ENCODE data around the gene ROR2.

ROR2 gene

GRCh38 chr9:91855196-91855595 is 94.8 kb downstream of the ROR2 start:
- H3K56ac ChIP-seq (ENCODE audit: low read length) = no peak overlapping the region
- WGBS (ENCODE audit: extremely low coverage, insufficient coverage, low lambda C conversion rate) = no CpG with 5 or more reads among the region's 10 CpGs

DNA sequence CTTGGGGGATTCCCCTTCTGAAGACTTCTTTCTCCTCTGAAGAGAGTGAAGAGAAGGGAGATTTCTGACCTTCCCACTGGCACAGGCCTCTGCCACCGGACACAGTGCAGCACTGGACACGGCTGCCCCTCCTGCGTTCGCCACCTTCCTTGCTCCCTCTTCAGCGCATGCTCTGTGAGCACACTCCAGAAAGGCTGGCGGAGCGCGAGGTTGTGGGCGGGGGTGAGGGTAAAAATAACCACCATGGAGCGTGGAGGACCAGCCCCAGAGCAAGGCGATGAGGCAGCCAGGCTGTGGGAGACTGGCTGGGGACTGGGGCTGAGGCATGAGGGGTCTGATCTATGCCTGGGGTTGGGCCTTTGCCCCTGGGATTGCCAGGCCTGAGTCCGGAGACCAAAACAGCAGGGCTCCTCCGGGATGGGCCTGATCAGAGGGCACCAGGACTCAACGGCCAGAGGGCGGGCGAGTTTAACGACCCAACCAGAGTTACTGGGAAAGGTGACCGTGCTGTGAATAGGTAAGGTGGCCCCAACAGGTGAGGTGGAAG is 97.2 kb downstream of the ROR2 start:
- H3K18ac ChIP-seq (ENCODE audit: low read length) = no peak overlapping the region
- H3K27ac ChIP-seq (ENCODE audit: low read depth, low read length) = no peak overlapping the region
- no peak overlapping the region for H3K9ac ChIP-seq (ENCODE audit: low read length)
- H3K4me2 ChIP-seq (ENCODE audit: low read length) = no peak overlapping the region
- H2BK15ac ChIP-seq (replicated peaks; ENCODE audit: low read depth) = no peak overlapping the region
- no peak overlapping the region for H2BK120ac ChIP-seq (ENCODE audit: low read depth, low read length)
- no peak overlapping the region for H4K8ac ChIP-seq (ENCODE audit: low read depth, low read length)
- no CpG with 5 or more reads among the region's 18 CpGs for WGBS (ENCODE audit: extremely low coverage, insufficient coverage, low lambda C conversion rate)
- no peak for DNase-seq
- peaks cover 9% of the 10 kb centered on the region for H3K4me1 ChIP-seq (ENCODE audit: control insufficient read depth, low read depth, low read length)
- H2BK5ac ChIP-seq (ENCODE audit: low read length) = no peak overlapping the region
- no peak overlapping the region for H4K5ac ChIP-seq (ENCODE audit: low read length)
- no peak overlapping the region for H3K23ac ChIP-seq (ENCODE audit: low read length)
- H3K36me3 ChIP-seq (ENCODE audit: control insufficient read depth, insufficient read depth, low read length) = peaks cover 2% of the 10 kb centered on the region
- H3K4ac ChIP-seq (ENCODE audit: low read depth, low read length) = no peak overlapping the region
- peaks cover 38% of the 10 kb centered on the region for H3K79me2 ChIP-seq (ENCODE audit: control insufficient read depth, insufficient read depth, low read length)
- peaks cover 44% of the 10 kb centered on the region for H3K79me1 ChIP-seq (ENCODE audit: low read length)
- H2AK5ac ChIP-seq (ENCODE audit: low read length) = no peak overlapping the region
- no peak overlapping the region for H3K56ac ChIP-seq (ENCODE audit: low read length)
- no peaks in the 10 kb centered on the region for H3K27me3 ChIP-seq (ENCODE audit: insufficient read depth, low read length, poor library complexity)
- H3K4me3 ChIP-seq (ENCODE audit: low read length) = no peak overlapping the region

More at GRCh38 chr9:91855196-91855595, 94.8 kb downstream of the ROR2 start:
- H4K5ac ChIP-seq (ENCODE audit: low read length) = no peak overlapping the region
- H3K79me1 ChIP-seq (ENCODE audit: low read length) = peaks cover 50% of the 10 kb centered on the region
- H3K4ac ChIP-seq (ENCODE audit: low read depth, low read length) = no peak overlapping the region
- peaks cover 18% of the 10 kb centered on the region for H3K4me1 ChIP-seq (ENCODE audit: control insufficient read depth, low read depth, low read length)
- no peak overlapping the region for H3K9ac ChIP-seq (ENCODE audit: low read length)
- H2AK5ac ChIP-seq (ENCODE audit: low read length) = no peak overlapping the region
- H3K79me2 ChIP-seq (ENCODE audit: control insufficient read depth, insufficient read depth, low read length) = peaks cover 53% of the 10 kb centered on the region
- H2BK15ac ChIP-seq (replicated peaks; ENCODE audit: low read depth) = no peak overlapping the region
- H3K4me3 ChIP-seq (ENCODE audit: low read length) = no peak overlapping the region
- no peak overlapping the region for H3K27ac ChIP-seq (ENCODE audit: low read depth, low read length)
- H3K18ac ChIP-seq (ENCODE audit: low read length) = no peak overlapping the region
- no peak overlapping the region for H2BK5ac ChIP-seq (ENCODE audit: low read length)
- H4K8ac ChIP-seq (ENCODE audit: low read depth, low read length) = no peak overlapping the region
- no peak overlapping the region for H3K23ac ChIP-seq (ENCODE audit: low read length)
- no peak overlapping the region for H3K4me2 ChIP-seq (ENCODE audit: low read length)
- H3K27me3 ChIP-seq (ENCODE audit: insufficient read depth, low read length, poor library complexity) = no peaks in the 10 kb centered on the region
- H3K36me3 ChIP-seq (ENCODE audit: control insufficient read depth, insufficient read depth, low read length) = peaks cover 2% of the 10 kb centered on the region
- no peak overlapping the region for H2BK120ac ChIP-seq (ENCODE audit: low read depth, low read length)
- DNase-seq = no peak

GRCh38 chr9:91849694-91850093 is 100.3 kb downstream of the ROR2 start:
- H3K4me2 ChIP-seq (ENCODE audit: low read length) = no peak overlapping the region
- H3K4me1 ChIP-seq (ENCODE audit: control insufficient read depth, low read depth, low read length) = peaks cover 10% of the 10 kb centered on the region
- no peak overlapping the region for H3K4me3 ChIP-seq (ENCODE audit: low read length)
- H3K79me2 ChIP-seq (ENCODE audit: control insufficient read depth, insufficient read depth, low read length) = peaks cover 29% of the 10 kb centered on the region
- H2BK5ac ChIP-seq (ENCODE audit: low read length) = no peak overlapping the region
- H3K18ac ChIP-seq (ENCODE audit: low read length) = no peak overlapping the region
- no CpG with 5 or more reads among the region's 3 CpGs for WGBS (ENCODE audit: extremely low coverage, insufficient coverage, low lambda C conversion rate)
- H3K9ac ChIP-seq (ENCODE audit: low read length) = no peak overlapping the region
- peaks cover 2% of the 10 kb centered on the region for H3K36me3 ChIP-seq (ENCODE audit: control insufficient read depth, insufficient read depth, low read length)
- H3K23ac ChIP-seq (ENCODE audit: low read length) = no peak overlapping the region
- H4K5ac ChIP-seq (ENCODE audit: low read length) = no peak overlapping the region
- no peak overlapping the region for H2BK15ac ChIP-seq (replicated peaks; ENCODE audit: low read depth)
- H3K79me1 ChIP-seq (ENCODE audit: low read length) = peaks cover 49% of the 10 kb centered on the region
- H2BK120ac ChIP-seq (ENCODE audit: low read depth, low read length) = no peak overlapping the region
- no peak overlapping the region for H4K8ac ChIP-seq (ENCODE audit: low read depth, low read length)
- H3K4ac ChIP-seq (ENCODE audit: low read depth, low read length) = no peak overlapping the region
- no peak overlapping the region for H3K56ac ChIP-seq (ENCODE audit: low read length)
- no peak for DNase-seq
- no peaks in the 10 kb centered on the region for H3K27me3 ChIP-seq (ENCODE audit: insufficient read depth, low read length, poor library complexity)
- no peak overlapping the region for H2AK5ac ChIP-seq (ENCODE audit: low read length)
- H3K27ac ChIP-seq (ENCODE audit: low read depth, low read length) = no peak overlapping the region

DNA sequence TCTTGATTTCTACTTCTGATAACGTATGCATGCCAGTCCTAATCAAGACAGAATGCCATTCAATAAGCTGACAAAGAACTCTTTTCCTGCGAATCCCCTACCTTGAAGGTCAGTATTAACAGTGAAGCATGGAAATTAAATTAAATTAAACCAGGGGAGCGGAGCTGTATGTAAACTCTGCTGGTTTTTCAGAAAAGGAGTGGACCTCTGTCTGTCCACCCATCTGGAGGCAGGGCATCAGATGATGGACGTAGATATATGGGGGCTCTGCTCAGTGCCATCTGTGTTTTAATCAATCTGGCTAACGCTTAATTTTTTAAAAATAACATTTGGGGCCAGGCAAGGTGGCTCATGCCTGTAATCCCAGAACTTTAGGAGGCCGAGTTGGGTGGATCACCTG is 101.9 kb downstream of the ROR2 start:
- Histone ChIP-seq H3K4me3 (ENCODE audit: low read length) (no peak overlapping the region), H3K4me1 (ENCODE audit: control insufficient read depth, low read depth, low read length) (peaks cover 13% of the 10 kb centered on the region), H3K27me3 (ENCODE audit: insufficient read depth, low read length, poor library complexity) (no peaks in the 10 kb centered on the region), H2AK5ac (ENCODE audit: low read length) (no peak overlapping the region), H2BK15ac (replicated peaks; ENCODE audit: low read depth) (no peak overlapping the region), H3K4me2 (ENCODE audit: low read length) (no peak overlapping the region), H3K79me1 (ENCODE audit: low read length) (peaks cover 40% of the 10 kb centered on the region), H3K27ac (ENCODE audit: low read depth, low read length) (no peak overlapping the region), H3K36me3 (ENCODE audit: control insufficient read depth, insufficient read depth, low read length) (peaks cover 2% of the 10 kb centered on the region), H3K4ac (ENCODE audit: low read depth, low read length) (no peak overlapping the region), H2BK120ac (ENCODE audit: low read depth, low read length) (no peak overlapping the region), H2BK5ac (ENCODE audit: low read length) (no peak overlapping the region), H3K18ac (ENCODE audit: low read length) (no peak overlapping the region), H3K56ac (ENCODE audit: low read length) (no peak overlapping the region), H3K23ac (ENCODE audit: low read length) (no peak overlapping the region), H3K79me2 (ENCODE audit: control insufficient read depth, insufficient read depth, low read length) (peaks cover 26% of the 10 kb centered on the region), H3K9ac (ENCODE audit: low read length) (no peak overlapping the region), H4K5ac (ENCODE audit: low read length) (no peak overlapping the region), H4K8ac (ENCODE audit: low read depth, low read length) (no peak overlapping the region)
- DNase-seq = no peak
- no CpG with 5 or more reads among the region's 6 CpGs for WGBS (ENCODE audit: extremely low coverage, insufficient coverage, low lambda C conversion rate)

- no peaks in the 10 kb centered on the region for H3K27me3 ChIP-seq (ENCODE audit: insufficient read depth, low read length, poor library complexity)
- no peak overlapping the region for H4K8ac ChIP-seq (ENCODE audit: low read depth, low read length)
- no peak overlapping the region for H3K4me3 ChIP-seq (ENCODE audit: low read length)
- peak overlapping the region; percentile 80 for H3K23ac ChIP-seq (ENCODE audit: low read length)
- H3K4me2 ChIP-seq (ENCODE audit: low read length) = no peak overlapping the region
- DNase-seq = no peak
- H4K5ac ChIP-seq (ENCODE audit: low read length) = no peak overlapping the region
- no peak overlapping the region for H3K18ac ChIP-seq (ENCODE audit: low read length)
- no peak overlapping the region for H3K56ac ChIP-seq (ENCODE audit: low read length)
- H2BK120ac ChIP-seq (ENCODE audit: low read depth, low read length) = no peak overlapping the region
- H2BK15ac ChIP-seq (replicated peaks; ENCODE audit: low read depth) = no peak overlapping the region
- H3K9ac ChIP-seq (ENCODE audit: low read length) = no peak overlapping the region
- no CpG with 5 or more reads among the region's 13 CpGs for WGBS (ENCODE audit: extremely low coverage, insufficient coverage, low lambda C conversion rate)
- peaks cover 40% of the 10 kb centered on the region for H3K79me1 ChIP-seq (ENCODE audit: low read length)
- no peak overlapping the region for H3K27ac ChIP-seq (ENCODE audit: low read depth, low read length)
- H2AK5ac ChIP-seq (ENCODE audit: low read length) = no peak overlapping the region
- H2BK5ac ChIP-seq (ENCODE audit: low read length) = no peak overlapping the region
- no peak overlapping the region for H3K4ac ChIP-seq (ENCODE audit: low read depth, low read length)
- peaks cover 13% of the 10 kb centered on the region for H3K4me1 ChIP-seq (ENCODE audit: control insufficient read depth, low read depth, low read length)
- peaks cover 28% of the 10 kb centered on the region for H3K79me2 ChIP-seq (ENCODE audit: control insufficient read depth, insufficient read depth, low read length)
- H3K36me3 ChIP-seq (ENCODE audit: control insufficient read depth, insufficient read depth, low read length) = peaks cover 2% of the 10 kb centered on the region
Measured at GRCh38 chr9:91847581-91848091, 102.4 kb downstream of the ROR2 start.

GRCh38 chr9:91845879-91846278 is 104.1 kb downstream of the ROR2 start:
- Histone ChIP-seq H2AK5ac (ENCODE audit: low read length) (no peak overlapping the region), H3K79me2 (ENCODE audit: control insufficient read depth, insufficient read depth, low read length) (peaks cover 37% of the 10 kb centered on the region), H3K18ac (ENCODE audit: low read length) (no peak overlapping the region), H3K4ac (ENCODE audit: low read depth, low read length) (no peak overlapping the region), H2BK120ac (ENCODE audit: low read depth, low read length) (no peak overlapping the region), H3K27me3 (ENCODE audit: insufficient read depth, low read length, poor library complexity) (no peaks in the 10 kb centered on the region), H3K36me3 (ENCODE audit: control insufficient read depth, insufficient read depth, low read length) (peaks cover 2% of the 10 kb centered on the region), H4K8ac (ENCODE audit: low read depth, low read length) (no peak overlapping the region), H3K4me1 (ENCODE audit: control insufficient read depth, low read depth, low read length) (peaks cover 13% of the 10 kb centered on the region), H3K27ac (ENCODE audit: low read depth, low read length) (no peak overlapping the region), H3K56ac (ENCODE audit: low read length) (no peak overlapping the region), H3K4me3 (ENCODE audit: low read length) (no peak overlapping the region), H2BK5ac (ENCODE audit: low read length) (no peak overlapping the region), H3K79me1 (ENCODE audit: low read length) (peaks cover 49% of the 10 kb centered on the region), H4K5ac (ENCODE audit: low read length) (no peak overlapping the region), H3K23ac (ENCODE audit: low read length) (no peak overlapping the region), H3K4me2 (ENCODE audit: low read length) (no peak overlapping the region), H2BK15ac (replicated peaks; ENCODE audit: low read depth) (no peak overlapping the region), H3K9ac (ENCODE audit: low read length) (no peak overlapping the region)
- no peak for DNase-seq
- WGBS (ENCODE audit: extremely low coverage, insufficient coverage, low lambda C conversion rate) = no CpG with 5 or more reads among the region's 6 CpGs

Measured in mesendoderm (in vitro differentiated cells).